Cardiac fibroblast (primary cell): ENCODE measurements around the gene KLHL17.

Experiments used
- DNase-seq, 2 donors: peaks; one replicate each; pipeline versions ENCODE4 v3.0.0 to v3.0.0-alpha.2; 2010; ENCODE audit warnings: low read depth in 2 of 2
- H3K4me3 ChIP-seq, 2 donors: replicated peaks in 1 of 2; 1 replicate in 1 of 2; 2 replicates in 1 of 2; pipeline ENCODE4 v1.5.1; 2011; ENCODE audit warnings: low read depth in 2 of 2, low read length in 2 of 2, mild to moderate bottlenecking in 2 of 2, moderate library complexity in 1 of 2
- TF ChIP-seq, protein P1 (sequence below): IDR thresholded peaks from one replicate; pipeline ENCODE4 v1.5.1; 2011; ENCODE audit warnings: low read depth, mild to moderate bottlenecking, low read length, inconsistent platforms

The KLHL17 gene

DNA sequence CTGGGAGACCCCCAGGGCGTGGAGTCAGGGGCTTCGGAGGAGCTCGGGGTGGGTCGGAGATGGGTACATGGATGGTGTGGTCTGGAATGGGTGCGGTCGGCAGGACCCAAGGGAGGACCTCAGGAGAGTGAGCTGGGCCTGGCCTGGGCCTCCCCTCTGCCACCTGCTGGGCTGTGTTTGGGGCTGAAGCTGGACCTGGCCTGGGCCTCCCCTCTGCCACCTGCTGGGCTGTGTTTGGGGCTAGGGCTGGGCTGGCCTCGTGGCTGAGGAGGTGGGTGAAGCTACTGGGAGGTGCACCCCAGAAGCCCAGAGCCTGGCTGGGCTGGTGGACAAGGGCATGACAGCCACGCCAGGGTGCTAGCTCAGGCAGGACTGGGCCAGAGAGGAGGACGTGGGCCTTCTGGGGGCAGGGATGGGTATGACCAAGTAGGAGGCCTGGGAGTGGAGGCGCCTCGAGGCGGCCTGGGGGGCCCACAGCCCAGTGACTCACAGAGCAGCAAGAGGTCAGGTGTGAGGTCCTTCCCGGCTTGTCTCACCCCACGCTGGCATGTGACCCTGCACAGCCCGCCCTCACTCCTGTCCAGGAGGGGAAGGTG is 22.2 kb upstream of the KLHL17 start:
- TF ChIP-seq, protein P1, sequence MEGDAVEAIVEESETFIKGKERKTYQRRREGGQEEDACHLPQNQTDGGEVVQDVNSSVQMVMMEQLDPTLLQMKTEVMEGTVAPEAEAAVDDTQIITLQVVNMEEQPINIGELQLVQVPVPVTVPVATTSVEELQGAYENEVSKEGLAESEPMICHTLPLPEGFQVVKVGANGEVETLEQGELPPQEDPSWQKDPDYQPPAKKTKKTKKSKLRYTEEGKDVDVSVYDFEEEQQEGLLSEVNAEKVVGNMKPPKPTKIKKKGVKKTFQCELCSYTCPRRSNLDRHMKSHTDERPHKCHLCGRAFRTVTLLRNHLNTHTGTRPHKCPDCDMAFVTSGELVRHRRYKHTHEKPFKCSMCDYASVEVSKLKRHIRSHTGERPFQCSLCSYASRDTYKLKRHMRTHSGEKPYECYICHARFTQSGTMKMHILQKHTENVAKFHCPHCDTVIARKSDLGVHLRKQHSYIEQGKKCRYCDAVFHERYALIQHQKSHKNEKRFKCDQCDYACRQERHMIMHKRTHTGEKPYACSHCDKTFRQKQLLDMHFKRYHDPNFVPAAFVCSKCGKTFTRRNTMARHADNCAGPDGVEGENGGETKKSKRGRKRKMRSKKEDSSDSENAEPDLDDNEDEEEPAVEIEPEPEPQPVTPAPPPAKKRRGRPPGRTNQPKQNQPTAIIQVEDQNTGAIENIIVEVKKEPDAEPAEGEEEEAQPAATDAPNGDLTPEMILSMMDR: peak; percentile 58
- peak in 1 of 2 donors; percentile 31 for DNase-seq
- no peak overlapping the region for H3K4me3 ChIP-seq

DNA sequence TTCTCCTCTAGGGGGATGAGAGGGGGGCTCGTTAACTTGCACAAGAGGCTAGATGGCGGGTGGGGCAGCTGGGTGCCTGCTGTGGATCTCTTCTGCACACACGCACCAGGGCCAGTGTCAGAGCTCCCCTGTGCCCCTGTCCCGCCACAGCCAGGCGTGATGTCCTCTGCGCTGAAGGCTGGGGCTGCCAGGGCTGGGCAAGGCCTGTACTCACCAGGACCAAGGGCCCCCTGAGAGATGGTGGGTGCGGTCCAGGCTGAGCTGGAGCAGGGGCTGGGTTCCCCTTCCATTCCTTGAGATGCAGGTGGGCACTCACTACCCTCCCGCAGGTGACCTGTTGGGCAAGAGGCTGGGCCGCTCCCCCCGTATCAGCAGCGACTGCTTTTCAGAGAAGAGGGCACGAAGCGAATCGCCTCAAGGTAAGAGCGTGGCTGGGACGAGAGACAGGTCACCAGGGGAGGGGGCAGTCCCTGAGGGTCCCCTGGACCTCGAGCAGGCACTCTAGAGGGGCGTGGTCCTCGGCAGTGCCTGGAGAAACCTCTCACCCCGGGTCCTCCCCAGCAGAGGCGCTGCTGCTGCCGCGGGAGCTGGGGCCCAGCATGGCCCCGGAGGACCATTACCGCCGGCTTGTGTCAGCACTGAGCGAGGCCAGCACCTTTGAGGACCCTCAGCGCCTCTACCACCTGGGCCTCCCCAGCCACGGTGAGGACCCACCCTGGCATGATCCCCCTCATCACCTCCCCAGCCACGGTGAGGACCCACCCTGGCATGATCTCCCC is 21.5 kb upstream of the KLHL17 start:
- TF ChIP-seq, protein P1: no peak
- no peak overlapping the region for H3K4me3 ChIP-seq
- no peak for DNase-seq

DNA sequence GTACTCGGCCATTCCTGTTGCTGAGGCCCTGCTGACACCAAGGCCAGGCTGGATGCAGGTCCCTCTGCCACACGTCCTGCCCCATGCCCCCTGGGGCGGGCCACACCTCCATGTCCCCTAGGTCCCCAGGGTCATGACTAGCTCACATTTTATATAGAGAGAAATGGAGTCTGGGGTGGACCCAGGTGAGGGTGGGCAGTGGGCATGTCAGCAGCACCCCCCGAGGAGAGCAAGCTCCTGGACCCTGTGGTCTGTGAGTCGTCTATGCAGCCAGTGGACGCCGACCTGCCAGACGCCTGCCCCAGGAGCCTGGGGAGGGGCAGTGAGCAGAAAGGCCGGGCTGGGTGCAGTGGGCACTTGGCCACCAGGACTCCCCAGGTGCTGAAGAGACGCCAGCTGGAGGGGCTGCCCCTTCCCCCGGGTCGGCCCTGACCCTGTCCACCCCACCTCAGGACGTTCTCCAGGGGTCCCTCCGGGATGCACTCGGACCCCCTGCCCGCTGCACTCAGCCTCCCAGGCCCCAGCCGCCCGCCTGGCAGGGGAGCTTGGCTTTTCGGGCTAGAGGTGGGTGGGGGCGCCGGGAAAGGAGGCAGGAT is 20.8 kb upstream of the KLHL17 start:
- TF ChIP-seq, protein P1: no peak
- DNase-seq: no peak
- no peak overlapping the region for H3K4me3 ChIP-seq

DNA sequence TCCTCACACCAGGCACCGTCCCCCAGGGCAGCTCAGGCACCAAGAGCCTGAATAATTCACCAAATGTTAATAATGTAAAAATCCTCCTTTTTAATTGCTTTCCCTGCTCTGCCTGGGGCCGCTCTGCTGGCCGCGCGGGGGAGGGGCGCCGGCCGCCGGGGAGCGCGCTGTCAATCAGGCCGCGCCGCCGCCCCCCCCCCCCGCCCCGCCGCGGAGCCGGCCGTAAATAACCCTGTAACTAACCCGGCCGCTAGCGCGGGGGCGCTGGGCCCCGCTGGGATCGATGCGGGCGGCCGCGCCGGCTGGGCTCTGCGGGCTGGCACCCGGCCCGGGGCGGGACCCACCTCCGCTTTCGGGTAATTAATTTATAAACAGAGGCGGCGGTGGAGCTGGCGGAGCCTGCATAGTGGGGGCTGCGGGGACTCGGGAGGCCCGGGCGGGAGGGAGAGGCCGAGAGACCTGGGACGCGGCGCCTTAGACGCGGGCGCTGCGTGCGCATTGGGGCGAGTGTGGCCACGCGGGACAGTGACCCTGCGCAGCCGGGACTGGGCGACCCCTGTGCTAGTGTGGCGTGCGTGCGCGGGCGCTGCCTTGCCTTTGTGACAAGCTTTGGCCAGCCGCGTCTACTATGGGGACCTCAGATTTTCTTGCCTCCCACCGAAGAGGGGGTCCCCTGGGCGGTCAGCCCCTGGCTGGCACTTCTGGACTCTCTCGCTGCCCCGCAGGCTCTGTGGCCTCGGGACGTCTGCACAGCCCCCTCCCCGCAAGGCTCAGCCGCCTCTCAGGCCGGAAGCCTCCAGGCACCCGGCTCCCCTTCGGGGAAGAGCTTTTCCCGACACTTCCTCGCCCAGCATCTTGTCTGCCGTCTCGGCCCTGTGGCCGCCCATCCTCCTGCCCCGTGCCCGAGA is 20.0 kb upstream of the KLHL17 start:
- peak overlapping the region; percentile 15 to 24 for H3K4me3 ChIP-seq
- DNase-seq: peak in 1 of 2 donors; percentile 72
- TF ChIP-seq, protein P1: no peak

DNA sequence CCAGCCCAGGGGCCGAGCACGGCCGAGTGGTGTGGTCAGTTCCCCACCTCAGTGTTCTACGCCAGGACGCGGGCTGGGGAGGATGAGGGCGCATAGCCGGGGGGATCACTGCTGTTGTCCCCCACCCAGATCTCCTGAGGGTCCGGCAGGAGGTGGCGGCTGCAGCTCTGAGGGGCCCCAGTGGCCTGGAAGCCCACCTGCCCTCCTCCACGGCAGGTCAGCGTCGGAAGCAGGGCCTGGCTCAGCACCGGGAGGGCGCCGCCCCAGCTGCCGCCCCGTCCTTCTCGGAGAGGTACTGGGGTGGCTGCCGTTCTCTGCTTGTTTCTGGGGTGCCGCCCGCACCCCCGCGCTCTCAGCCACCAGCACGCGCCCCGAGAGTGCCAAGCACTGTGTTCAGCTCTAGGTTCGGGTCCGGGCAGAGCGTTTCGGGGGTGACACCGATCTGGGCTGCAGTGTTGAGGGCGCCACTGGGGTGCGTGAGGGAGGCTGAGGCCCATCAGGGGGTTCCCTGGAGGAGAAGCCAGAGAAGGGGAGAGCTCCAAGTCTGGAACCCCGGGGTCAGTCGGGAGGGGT is 19.3 kb upstream of the KLHL17 start:
- no peak for DNase-seq
- TF ChIP-seq, protein P1: no peak
- H3K4me3 ChIP-seq: no peak overlapping the region
